Measurements from ENCODE around the gene AKAP17A.
"Not testable (repeated sequence)": the region's sequence is repeated elsewhere in the genome, so short reads cannot be mapped to it uniquely, and the experiment has no call there.

AKAP17A gene

GRCh38 chrX:1546691-1547251, 44.6 kb upstream of the AKAP17A start:
- no peak overlapping the region for H2AFZ ChIP-seq (ENCODE audit: low read depth)
- no peak overlapping the region for H3K4me3 ChIP-seq (IDR thresholded peaks at IDR 0.05; ENCODE audit: insufficient read depth, low read depth, low read length)
- no peaks in the 10 kb centered on the region for H3K4me1 ChIP-seq (ENCODE audit: low read depth, poor library complexity, severe bottlenecking)
- no peaks in the 10 kb centered on the region for H4K20me1 ChIP-seq (ENCODE audit: insufficient read depth)
- no peak overlapping the region for H3K4me2 ChIP-seq
- H3K9ac ChIP-seq: no peak overlapping the region
- no peak for TF ChIP-seq CTCF (conservative IDR thresholded peaks at IDR 0.05; ENCODE audit: low read depth, low read length)
- no peak overlapping the region for H3K27ac ChIP-seq
- no peaks in the 10 kb centered on the region for H3K79me2 ChIP-seq (ENCODE audit: insufficient read depth, low read depth)
- H3K27me3 ChIP-seq (ENCODE audit: insufficient read depth, low read depth): no peaks in the 10 kb centered on the region
- H3K36me3 ChIP-seq (ENCODE audit: insufficient read depth): no peaks in the 10 kb centered on the region

DNA sequence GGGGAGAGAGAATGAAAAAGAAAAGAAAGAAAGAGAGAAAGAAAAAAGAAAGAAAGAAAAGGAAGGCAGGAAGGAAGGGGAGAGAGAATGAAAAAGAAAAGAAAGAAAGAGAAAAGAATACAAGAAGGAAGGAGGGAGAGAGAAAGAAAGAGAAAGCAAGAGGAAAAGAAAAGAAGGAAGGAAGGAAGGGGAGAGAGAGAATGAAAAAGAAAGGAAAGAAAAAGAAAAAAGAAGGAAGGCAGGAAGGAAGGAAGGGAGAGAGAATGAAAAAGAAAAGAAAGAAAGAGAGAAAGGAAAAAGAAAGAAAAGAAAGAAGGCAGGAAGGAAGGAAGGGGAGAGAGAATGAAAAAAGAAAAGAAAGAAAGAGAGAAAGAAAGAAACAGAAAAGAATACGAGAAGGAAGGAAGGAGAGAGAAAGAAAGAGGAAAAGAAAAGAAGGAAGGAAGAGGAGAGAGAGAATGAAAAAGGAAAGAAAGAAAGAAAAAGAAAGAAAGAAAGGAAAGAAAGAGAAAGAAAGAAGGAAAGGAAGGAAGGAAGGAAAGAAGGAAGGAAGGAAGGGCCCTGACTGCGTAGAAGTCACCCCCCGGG, 39.4 kb upstream of the AKAP17A start:
- Histone ChIP-seq H3K79me2 (ENCODE audit: insufficient read depth, low read depth) (no peaks in the 10 kb centered on the region), H3K4me1 (ENCODE audit: low read depth, poor library complexity, severe bottlenecking) (no peaks in the 10 kb centered on the region), H3K9ac (no peak overlapping the region), H3K4me2 (no peak overlapping the region), H3K4me3 (IDR thresholded peaks at IDR 0.05; ENCODE audit: insufficient read depth, low read depth, low read length) (no peak overlapping the region), H2AFZ (ENCODE audit: low read depth) (no peak overlapping the region), H3K27ac (no peak overlapping the region), H3K36me3 (ENCODE audit: insufficient read depth) (no peaks in the 10 kb centered on the region), H4K20me1 (ENCODE audit: insufficient read depth) (no peaks in the 10 kb centered on the region), H3K27me3 (ENCODE audit: insufficient read depth, low read depth) (no peaks in the 10 kb centered on the region)
- no peak for TF ChIP-seq CTCF (conservative IDR thresholded peaks at IDR 0.05; ENCODE audit: low read depth, low read length)

GRCh38 chrX:1554469-1555210, 36.8 kb upstream of the AKAP17A start:
- Histone ChIP-seq H3K9ac (no peak overlapping the region), H3K27ac (no peak overlapping the region), H3K4me3 (IDR thresholded peaks at IDR 0.05; ENCODE audit: insufficient read depth, low read depth, low read length) (no peak overlapping the region), H4K20me1 (ENCODE audit: insufficient read depth) (no peaks in the 10 kb centered on the region), H3K4me1 (ENCODE audit: low read depth, poor library complexity, severe bottlenecking) (no peaks in the 10 kb centered on the region), H3K79me2 (ENCODE audit: insufficient read depth, low read depth) (no peaks in the 10 kb centered on the region), H3K4me2 (no peak overlapping the region), H3K36me3 (ENCODE audit: insufficient read depth) (no peaks in the 10 kb centered on the region), H2AFZ (ENCODE audit: low read depth) (no peak overlapping the region), H3K27me3 (ENCODE audit: insufficient read depth, low read depth) (no peaks in the 10 kb centered on the region)
- no peak for TF ChIP-seq CTCF (conservative IDR thresholded peaks at IDR 0.05; ENCODE audit: low read depth, low read length)

GRCh38 chrX:1555370-1555769, 36.0 kb upstream of the AKAP17A start:
- Histone ChIP-seq H3K27ac (no peak overlapping the region), H3K4me1 (ENCODE audit: low read depth, poor library complexity, severe bottlenecking) (no peaks in the 10 kb centered on the region), H4K20me1 (ENCODE audit: insufficient read depth) (no peaks in the 10 kb centered on the region), H3K79me2 (ENCODE audit: insufficient read depth, low read depth) (no peaks in the 10 kb centered on the region), H3K36me3 (ENCODE audit: insufficient read depth) (no peaks in the 10 kb centered on the region), H3K4me3 (IDR thresholded peaks at IDR 0.05; ENCODE audit: insufficient read depth, low read depth, low read length) (no peak overlapping the region), H3K27me3 (ENCODE audit: insufficient read depth, low read depth) (no peaks in the 10 kb centered on the region), H3K4me2 (no peak overlapping the region), H2AFZ (ENCODE audit: low read depth) (no peak overlapping the region), H3K9ac (no peak overlapping the region)
- TF ChIP-seq CTCF (conservative IDR thresholded peaks at IDR 0.05; ENCODE audit: low read depth, low read length): no peak

GRCh38 chrX:1557442-1557841, 34.0 kb upstream of the AKAP17A start:
- not testable (repeated sequence) for H4K20me1 ChIP-seq (ENCODE audit: insufficient read depth); H3K27me3 ChIP-seq (ENCODE audit: insufficient read depth, low read depth); H3K27ac ChIP-seq; H3K79me2 ChIP-seq (ENCODE audit: insufficient read depth, low read depth); H3K9ac ChIP-seq; H3K4me1 ChIP-seq (ENCODE audit: low read depth, poor library complexity, severe bottlenecking); H3K4me3 ChIP-seq (IDR thresholded peaks at IDR 0.05; ENCODE audit: insufficient read depth, low read depth, low read length); H2AFZ ChIP-seq (ENCODE audit: low read depth); H3K36me3 ChIP-seq (ENCODE audit: insufficient read depth); H3K4me2 ChIP-seq
